NCI-H1105 treated with DMSO at 0.1 percent for 48 hours (cell line): ENCODE data around the gene OR6J1.
"Not testable (repeated sequence)": the region's sequence is repeated elsewhere in the genome, so short reads cannot be mapped to it uniquely, and the experiment has no call there.

Source experiments
- DNase-seq: peaks from one replicate; lab custom pipeline; 2025; lab: John Stamatoyannopoulos, UW

Gene OR6J1

GRCh38 chr14:22606380-22606779 is 37.8 kb downstream of the OR6J1 start:
- no peak for DNase-seq

DNA sequence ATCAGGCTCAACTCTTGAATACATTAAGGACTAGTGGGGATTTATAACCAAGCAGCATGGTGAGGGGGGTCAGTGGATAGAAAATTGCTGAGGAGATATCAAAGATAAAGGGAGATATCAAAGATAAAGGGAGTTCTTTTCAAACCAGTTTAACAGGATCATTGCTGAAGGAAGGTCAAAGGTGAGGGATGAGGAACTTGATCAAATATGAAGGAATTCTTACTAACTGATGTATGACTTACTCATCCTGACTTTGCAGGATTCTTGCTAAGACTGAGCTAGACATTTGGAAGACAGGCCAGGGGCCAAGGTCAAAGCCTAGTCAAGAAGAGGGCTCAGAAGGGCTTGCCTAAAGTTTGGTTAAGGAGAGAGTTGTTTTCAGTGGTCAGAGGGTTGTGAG is 41.3 kb downstream of the OR6J1 start:
- DNase-seq, result no peak

DNA sequence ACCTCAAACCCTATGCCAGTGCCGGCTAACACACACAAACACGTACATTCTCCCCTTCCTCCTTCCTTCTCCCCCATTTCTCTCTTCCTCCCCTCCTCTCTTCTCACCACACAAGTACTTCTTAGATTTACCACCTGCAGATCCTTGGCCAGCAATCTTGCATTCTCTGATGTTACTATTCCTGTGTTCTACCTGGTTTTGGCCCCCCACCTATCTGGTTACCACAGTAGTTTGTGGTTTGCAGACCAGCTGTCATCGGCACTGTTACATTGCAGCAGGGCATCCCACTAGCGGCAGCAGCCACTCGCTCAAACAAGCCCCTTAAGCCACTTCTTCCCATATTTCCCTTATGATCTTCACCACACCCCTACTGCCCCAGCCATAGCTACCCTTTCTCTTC is 42.2 kb downstream of the OR6J1 start:
- DNase-seq, result no peak

DNA sequence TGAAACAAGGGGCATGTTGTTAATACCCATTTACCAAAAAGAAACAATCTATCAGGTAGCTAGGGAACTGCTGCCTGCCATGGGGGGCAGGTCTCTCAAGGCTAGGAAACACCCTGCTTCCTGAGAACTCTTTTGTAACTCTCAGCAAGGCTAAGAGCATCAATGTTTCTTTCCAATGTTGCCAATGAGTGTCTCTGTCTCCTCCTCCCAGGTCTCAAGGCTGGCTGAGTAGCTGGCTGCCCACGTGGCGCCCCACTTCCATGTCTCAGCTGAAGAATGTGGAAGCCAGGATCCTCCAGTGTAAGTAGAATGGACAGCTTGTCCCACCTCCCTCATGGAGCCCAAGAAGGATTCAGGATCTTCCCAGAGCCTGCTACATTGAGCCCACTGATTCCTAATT is 42.7 kb downstream of the OR6J1 start:
- DNase-seq, result no peak

GRCh38 chr14:22600027-22600426 is 44.1 kb downstream of the OR6J1 start:
- DNase-seq, result no peak

GRCh38 chr14:22599349-22599748 is 44.8 kb downstream of the OR6J1 start:
- no peak for DNase-seq

GRCh38 chr14:22598896-22599244 is 45.3 kb downstream of the OR6J1 start:
- peak; percentile 34 for DNase-seq

DNA sequence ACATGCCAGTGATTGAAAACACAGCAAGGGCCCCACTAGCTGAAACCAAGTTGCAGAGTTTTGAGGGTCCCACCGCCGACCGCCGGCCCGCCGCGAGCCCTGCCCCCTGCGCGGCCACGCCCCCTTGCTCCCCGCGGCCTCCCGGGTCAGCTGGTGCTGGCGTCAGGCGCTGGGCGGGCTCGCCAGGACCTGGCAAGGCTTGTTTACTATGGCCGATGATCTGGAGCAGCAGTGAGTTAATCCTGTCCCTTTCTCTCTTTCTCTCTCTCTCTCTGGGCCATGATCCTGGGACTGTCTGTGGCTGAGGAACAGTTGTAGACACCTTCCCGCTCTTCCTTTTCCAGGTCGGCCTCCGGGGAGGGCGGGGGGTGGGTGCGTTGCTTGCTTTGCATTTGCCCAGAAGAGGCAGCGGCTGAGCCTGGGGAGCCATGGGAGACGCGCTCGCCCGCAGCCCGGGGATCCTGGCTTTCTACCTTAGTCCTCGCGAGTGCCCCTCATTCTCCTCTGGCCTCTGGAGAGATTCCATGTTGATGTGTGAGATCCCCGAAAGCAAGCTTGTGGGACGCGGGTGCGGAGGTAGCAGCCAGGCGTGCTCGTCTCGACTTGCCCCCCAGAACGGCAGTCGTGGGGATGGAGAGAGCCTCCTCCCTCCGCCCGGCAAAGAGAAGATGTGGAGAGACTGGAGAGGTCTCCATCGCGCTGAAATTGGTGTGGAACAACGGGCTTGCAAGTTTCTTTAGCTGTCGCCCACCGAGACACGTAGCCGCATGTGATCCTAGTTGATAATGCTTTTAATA is 45.9 kb downstream of the OR6J1 start, which contains the start of gene ABHD4:
TSS of gene ABHD4 (plus strand) at position 202 of the 797 bp plus-strand sequence. CDS start at position 209, 7 bp downstream.
- peak; percentile 54 for DNase-seq

- DNase-seq, result no peak
These were observed 46.4 kb downstream of the OR6J1 start for GRCh38 chr14:22597771-22598098.

DNA sequence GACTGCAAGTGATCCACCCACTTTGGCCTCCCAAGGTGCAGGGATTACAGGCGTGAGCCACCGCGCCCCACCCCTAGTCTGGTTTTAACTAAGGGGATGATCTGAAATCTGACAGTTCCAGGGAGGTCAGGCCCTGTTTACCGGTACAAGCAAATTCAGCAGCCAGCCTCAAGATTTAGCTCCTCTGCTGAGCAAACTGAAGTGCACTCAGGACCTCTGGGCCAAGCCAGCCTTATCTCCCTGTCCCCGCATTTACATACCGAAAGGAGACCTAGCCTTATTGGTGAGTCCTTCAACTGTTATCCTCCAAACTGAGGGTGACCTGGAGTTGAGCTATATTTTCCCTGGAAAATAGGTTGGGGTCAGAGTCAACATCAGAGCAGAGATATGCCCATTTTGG is 46.9 kb downstream of the OR6J1 start:
- no peak for DNase-seq

DNA sequence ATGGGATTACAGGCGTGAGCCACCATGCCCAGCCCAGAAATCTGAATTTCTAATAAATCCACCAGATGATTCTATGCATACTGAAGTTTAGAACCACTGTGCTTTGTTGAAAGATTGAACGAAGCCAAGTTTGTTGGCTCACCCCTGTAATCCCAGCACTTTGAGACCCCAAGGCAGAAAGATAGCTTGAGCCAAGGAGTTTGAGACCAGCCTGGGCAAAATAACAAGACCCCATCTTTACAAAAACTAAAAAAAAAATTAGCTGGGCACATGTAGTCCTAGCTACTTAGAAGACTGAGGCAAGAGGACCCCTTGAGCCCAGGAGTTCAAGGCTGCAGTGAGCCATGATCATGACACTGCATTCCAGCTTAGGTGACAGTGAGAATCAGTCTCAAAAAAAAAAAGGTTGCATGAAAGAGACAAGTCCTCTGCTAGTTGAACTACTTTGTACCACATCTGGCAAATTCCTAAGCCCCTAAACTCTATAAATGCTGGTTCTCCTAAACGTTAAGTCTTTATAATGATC is 47.7 kb downstream of the OR6J1 start:
- DNase-seq, result no peak

DNA sequence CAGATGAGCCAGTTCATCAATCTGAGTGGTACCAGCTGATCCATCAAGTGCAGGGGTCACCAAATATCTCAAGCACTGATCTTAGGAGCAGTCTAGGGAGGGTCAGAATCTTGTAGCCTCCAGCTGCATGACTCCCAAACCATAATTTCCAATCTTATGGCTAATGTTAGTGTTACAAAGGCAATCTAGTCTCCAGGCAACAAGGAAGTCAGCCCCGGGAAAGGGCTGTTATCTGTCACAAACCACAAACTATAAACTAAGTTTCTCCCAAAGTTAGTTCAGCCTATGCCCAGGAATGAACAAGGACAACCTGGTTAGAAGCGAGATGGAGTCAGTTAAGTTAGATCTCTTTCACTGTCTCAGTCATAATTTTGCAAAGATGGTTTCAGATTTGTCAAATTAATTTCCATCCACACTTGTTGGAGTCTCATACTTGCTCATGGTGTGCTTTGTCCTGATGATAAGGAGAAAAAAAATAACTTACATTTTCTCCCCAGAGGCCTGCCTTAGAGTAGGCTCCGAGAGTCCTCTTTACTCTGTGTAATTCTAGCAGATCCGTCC is 49.9 kb downstream of the OR6J1 start:
- DNase-seq, result no peak

DNA sequence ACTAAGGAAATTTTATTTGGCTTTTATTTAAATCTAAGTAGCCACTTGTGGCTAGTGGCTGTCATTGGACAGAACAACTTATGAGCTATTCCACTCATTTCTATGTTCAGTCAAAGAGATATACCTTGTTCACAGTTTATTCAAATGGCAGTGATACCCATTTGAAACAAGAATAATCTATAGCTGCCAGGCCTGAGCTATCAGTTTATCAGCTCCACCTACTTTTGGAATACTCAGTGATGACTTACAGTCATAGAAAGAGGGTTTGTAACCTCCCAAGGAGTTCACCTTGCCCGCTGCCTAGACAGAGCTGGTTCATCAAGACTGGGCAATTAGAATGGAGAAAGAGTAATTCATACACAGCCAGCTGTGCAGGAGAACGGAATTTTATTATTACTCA is 50.6 kb downstream of the OR6J1 start:
- DNase-seq, result no peak

GRCh38 chr14:22593189-22593588 is 51.0 kb downstream of the OR6J1 start:
- no peak for DNase-seq

- DNase-seq, result peak; percentile 99
These were observed 54.9 kb downstream of the OR6J1 start, which contains the start of gene DAD1 for GRCh38 chr14:22589096-22589839. Gene DAD1 (minus strand): TSS chr14:22589224. CDS start chr14:22589157, 67 bp downstream.

DNA sequence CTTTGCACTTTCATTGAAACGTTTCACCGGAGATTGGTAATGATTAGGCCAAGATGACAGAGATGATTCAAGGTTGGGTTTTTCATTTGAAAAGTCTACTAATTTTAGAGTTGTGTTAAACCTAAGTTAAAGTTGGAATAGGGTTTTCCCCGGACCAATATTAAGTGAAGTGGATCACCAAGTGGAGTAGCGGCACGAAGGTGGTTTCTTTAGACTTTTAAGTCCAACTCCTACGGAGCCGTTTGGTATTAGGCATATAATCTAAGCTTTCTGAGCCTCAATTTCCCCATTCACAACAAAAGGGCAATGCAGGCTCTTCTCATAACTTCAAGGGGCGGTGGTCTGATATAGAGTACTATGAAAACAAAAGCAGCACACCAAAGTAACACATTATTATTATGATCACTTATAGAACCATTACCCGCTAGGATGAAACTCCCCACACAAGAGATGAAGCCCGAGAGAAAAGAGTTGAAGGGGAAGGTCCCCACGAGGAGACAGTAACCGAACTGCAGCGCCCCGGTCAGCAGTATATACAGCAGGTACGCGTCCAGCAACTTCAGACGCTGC is 55.5 kb downstream of the OR6J1 start:
- DNase-seq, result no peak

DNA sequence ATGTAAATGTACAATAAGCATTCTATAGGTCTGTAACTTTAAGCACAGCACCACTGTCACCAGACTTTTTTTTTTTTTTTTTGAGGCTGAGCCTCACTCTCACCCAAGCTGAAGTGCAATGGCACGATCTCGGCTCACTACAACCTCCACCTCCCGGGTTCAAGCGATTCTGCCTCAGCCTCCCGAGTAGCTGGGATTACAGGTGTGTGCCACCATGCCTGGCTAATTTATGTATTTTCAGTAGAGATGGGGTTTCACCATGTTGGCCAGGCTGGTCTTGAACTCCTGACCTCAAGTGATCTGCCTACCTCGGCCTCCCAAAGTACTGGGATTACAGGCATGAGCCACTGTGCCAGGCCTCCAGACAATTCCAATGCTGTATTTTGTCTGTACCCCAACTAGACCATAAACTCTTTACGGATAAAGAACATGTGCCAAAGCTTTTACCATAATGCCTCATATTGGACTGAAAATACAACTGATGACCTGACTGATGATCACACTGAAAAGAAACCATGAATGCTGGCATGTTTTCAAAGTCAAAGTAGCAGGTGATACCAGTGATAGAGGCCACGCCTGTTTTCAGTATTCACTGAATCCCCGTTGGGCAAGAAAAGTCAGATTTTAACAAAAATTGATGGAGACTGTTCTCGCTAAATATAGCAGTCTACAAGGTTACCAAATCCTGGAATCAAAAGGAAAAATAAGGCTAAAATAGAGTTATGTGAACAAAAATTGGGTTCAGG is 56.3 kb downstream of the OR6J1 start:
- not testable (repeated sequence) for DNase-seq

DNA sequence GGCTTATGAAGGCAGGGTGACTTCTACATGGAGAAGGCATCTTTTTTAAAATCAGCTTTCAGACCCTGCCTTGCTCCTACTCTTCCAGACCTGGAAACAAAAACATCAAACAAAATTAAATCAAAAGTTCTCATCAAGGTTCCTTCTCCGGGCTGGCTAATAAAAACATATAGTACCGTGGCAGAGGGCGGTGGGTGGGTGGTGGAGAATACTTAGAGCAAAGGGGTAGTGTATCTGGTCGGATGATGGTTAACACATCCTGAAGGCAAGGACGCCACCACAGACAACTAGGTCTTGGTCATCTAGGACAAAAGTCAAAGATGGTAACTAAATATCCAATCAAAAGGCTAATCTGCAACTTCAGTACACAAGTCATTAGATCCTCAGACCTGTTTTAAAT is 56.9 kb downstream of the OR6J1 start:
- no peak for DNase-seq

- DNase-seq, result no peak
These were observed 60.2 kb downstream of the OR6J1 start for GRCh38 chr14:22583994-22584393.
